HG03103 (cell line): ENCODE data around the gene SNRPA1.

Experiments
- ATAC-seq: cut with Tn5 transposase; IDR thresholded peaks from one replicate; pipeline ENCODE4 v1.9.1; 2021; ENCODE audit warnings: low read depth; ENCODE audit not compliant: unreplicated experiment

Gene SNRPA1

DNA sequence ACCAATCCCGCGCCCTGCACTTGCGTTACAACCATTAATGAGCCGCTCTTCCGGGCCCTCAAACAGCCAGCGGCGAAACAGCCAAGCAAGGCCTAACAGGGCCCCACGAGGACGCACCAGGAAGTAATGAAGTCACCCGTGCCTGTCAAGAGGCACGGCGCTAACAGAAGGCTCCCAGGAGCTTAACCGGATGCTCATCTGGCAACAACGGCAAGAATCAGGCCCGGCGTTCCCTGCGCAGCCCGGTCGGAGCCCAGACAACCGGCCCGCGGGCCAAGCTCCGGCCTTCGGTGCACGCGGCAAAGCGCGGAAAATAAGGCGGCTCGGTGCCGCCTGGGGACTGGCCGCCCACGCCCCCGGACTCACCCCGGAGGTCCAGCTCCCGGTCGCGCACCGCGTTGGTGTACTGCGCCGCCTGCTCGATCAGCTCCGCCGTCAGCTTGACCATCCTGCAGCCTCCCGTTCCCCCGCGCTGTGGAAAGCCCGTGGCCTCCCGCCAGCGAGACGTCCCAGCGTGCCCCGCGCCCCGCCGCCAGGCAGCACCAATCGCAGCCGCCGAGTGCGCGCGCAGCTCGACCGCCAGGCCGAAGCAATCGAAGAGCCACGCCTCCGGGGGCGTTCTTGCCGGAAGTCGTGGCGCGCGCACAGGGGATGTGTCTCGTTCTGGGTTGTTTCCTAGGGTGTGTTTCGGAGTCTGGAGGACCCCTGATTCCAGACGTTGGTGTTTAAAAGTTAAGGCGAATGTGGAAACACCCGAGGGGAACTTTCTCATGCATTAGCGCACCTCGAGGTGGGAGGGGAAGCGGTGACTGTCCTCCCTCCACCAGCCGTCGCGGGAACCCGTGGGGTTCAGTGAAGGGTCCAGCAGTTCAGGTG is at the start of gene SNRPA1:
TSS of gene SNRPA1 (minus strand) at position 518 of the 876 bp plus-strand sequence. CDS start at position 448, 70 bp downstream.
- peak; percentile 62 for ATAC-seq

DNA sequence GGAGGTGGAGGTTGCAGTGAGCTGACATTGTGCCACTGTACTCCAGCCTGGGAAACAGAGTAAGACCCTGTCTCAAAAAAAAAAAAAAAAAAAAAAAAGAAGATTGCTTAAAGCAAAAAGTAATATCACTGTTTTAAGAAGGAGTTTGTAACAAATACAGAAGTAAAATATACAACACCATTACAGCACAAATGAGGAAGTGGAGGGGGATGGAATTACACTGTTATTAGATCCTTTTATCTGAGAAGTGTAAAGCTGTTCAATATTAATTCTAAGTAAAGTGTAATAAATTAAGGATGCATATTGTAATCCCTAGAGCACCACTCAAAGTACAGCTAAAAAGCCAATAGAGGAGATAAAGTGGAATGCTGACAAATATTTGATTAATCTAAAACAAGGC is 47.0 kb upstream of the SNRPA1 start:
- ATAC-seq: no peak

DNA sequence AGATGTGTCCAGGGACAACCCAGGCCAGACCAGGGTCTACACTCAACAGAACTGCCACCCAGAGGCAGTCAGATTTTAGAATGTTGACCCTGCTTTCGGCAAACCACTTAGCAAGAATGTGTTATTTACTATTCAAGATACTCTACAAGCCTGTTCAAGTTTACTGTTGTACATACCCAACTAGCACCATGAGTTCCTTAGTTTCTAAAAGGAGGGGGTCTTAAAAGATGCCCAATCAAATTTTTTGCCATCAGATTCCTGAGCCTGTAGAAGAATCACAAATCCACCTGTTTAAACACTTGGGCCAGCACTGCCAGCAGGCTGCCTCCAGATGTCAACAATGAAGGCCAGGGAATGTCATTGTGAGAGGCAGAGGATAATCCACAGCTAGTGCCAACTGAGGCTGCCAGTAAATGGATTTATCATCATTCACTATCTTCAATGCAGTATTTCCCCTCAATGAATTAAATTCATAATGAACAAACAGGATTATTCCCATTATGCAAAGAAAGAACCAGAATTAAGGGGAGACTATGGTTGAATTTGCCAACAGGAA is 43.5 kb upstream of the SNRPA1 start:
- no peak for ATAC-seq

DNA sequence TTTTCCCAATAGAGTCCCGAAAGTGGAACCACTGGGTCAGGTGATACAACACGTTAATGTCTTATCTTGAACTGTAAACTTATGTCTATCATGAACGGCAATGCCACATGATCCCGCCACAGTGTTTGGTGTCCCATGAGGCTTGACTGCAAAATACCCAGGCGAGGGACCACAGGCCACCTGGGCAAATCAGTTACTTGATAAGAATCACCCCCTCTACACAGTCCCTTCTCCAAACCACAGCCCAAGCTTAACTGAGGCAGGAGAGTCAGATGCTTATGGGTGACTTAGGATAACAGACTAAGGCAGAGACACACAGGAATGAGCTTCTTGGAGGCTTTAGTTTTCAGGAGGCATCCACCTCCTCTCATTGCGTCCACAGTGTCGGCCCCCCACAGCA is 42.9 kb upstream of the SNRPA1 start:
- no peak for ATAC-seq

DNA sequence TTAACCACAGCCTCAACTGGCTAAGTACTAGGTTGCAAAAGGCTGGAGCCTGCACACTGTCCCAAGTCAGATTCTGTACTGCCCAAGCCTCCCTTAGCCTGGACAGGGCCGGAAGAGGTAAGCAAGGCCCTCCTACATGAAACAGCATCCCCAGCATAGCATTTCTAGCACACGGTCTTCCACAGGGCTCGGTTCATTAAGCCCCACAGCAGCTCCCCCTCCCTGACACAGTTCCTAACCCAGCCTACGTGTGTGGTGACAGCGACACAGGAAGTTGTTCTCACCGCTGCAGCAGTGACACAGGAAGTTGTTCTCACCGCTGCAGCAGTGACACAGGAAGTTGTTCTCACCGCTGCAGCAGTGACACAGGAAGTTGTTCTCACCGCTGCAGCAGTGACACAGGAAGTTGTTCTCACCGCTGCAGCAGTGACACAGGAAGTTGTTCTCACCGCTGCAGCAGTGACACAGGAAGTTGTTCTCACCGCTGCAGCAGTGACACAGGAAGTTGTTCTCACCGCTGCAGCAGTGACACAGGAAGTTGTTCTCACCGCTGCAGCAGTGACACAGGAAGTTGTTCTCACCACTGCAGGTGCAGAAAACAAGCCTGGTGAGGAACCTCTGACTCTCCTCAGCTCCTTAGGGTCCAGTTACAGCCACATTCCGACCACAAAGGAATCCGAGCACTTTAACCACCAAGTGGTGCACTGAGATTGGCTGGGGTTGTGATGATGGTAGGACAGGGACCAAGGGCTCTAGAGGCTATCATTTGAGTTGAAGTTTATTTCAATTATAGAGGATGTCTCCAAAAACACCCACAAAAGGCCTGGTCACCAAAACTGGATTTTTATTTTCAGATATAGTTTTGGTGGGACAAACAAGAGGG is 39.1 kb upstream of the SNRPA1 start:
- peak; percentile 79 for ATAC-seq

DNA sequence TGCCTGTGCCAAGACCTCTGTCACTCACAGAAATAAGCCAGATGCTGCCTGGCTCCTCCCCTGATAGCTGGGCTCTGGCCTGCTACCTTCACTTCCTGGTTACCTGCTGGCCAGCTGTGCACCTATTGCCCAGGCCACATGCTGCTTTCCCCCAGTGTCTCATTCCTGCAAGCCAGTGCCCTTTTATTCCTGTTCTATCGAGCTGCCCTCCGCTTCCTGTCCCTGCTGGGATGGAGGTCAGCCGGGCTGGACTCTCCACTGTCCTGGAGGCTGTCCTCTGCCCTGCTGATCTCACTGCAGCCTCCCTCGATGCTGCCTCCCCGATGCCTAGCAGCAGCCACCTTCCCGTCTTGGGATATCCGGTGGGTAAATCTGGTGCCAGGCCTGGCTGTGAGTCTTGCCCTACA is 37.0 kb upstream of the SNRPA1 start:
- ATAC-seq: no peak

DNA sequence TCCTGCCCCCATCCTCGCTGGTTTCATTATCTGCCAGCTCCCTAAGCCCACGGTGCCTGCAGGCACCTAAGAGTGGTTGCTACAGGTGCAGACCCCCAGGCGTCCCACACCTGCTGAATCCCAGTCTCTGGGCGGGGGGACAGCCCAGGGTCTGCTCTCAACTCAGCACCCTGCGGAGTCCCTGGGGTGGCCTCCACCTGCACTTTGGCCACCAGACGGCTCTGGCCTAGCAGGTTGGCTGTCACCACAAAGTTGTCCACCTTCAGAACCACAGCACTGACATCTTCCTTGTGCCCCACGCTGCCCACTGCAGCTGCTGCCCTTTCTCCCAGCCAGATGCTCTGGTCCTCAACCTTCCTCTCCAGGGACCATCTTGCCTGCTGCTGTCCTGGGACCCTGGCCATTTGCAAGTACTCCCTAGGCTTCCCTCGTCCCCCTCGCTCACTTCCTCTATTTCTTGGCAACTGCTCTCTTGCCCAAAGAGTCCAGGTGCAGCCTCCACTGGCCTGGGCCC is 34.9 kb upstream of the SNRPA1 start:
- no peak for ATAC-seq

DNA sequence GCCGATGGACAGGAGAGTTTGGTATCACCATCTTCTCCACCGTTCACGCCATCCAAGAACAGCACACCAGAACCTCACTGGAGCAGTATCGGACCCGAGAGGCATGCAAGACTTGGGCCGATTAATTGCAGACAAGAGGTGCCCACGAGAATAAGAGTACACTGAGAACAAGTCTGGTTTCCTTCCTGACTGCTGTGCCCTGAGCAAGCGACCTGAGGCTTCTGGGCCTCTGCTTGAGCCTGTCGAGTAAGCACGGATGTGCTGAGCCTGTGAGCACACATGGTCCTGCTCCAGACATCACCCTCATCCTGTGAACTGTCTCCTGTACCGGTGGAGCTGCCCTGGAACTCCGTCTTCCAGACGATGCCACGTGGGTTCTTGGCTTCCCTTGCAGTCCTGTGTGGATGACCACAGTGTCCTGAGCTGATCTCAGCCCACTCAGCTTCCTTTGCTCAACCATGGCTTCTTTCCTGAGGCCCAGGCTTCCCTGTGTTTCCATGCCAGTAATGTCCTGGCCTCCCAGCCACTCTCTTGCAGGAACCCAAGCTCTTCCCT is 34.3 kb upstream of the SNRPA1 start:
- ATAC-seq: no peak

DNA sequence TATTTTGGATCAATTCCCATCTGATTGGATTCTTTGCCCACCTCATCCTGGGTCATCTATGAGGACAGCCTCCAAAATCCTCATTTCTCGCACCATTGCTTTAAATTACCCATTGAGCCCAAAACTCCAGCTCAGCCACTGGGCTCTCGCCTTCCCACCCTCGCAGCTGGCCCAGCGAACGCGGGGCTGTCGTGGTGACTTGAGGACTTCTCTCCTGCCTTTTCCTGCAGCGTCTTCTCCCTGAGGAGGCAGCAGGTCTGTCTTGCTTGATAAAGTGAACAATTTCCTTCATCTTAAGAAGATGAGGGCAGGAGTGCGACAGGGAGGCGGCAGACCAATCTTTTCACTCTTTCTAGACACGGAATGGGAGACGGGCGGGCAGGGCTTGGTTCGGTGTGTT is 33.0 kb upstream of the SNRPA1 start:
- no peak for ATAC-seq

DNA sequence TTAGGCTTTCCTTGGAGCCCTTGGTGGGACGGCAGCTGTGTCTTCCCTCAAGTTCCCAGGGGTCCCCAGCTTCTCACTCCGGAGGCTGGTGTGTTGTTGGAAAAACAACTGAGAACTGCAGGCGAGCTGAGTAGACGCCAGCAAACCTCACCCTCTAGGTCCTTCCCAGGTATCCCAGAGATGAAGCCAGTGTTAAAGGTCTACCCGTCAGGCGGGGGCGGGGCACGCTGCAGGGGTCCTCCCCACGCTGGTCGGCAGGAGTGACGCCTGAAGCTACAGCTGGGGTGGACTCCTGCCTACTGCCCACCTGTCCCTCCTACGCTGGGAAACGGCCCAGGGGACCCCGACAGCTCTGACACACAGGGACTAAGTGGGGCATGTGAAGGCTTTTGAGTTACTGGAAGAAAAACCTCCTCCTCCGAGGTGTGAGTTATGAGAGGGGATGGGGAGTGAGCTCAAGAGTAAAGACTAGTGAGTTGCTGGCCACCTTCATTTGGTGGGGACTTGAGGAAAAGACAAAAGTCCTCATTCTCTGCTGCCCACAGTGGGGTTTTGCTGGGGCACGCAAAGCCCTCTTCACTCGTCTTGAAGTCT is 32.2 kb upstream of the SNRPA1 start:
- ATAC-seq: no peak

DNA sequence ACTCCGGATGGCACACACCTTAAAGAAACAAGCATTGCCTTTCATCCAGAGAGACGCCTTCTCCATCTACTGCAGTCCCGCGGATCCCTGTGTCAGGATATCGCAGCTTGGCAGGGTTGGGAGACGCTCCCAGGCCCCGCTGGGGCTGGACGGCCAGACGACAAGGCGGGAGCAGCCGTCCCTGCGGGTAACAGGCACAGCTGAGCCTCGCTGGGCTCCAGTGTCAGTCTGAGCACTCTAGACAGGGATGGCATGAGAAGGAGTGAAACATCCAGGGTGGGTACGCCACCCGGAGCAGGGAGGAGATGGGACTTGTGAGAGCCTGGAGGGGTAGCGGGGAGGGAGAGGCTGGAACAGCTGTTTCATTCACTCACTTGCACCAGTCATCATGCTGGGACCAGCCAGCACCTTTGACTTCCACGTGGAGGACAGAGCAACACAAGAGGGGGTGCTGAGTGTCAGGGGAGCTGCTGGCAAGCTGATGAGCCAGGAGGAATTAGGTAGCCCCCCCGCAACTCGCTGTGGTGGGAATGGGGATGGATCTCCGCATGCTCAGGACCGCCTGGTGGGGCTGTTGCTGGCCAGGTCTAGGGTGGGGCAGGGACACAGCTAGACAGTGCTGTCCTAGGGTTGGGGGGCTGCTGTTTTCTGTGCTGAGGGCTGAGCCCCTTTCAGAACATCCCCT is 31.6 kb upstream of the SNRPA1 start:
- no peak for ATAC-seq

DNA sequence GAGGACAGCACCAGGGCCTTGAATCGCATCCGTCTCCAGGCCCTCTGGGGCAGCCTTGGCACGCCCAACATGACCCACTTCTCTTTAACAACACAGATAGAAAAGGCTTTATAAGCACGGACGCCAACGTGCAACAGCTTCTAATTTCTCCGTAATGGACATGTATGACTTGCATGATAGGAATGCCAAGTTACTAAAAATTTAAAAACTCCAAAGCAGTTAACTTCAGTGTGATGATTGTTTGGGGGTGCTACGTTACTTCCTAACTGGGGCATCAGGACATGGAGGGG is 30.9 kb upstream of the SNRPA1 start:
- ATAC-seq: no peak

DNA sequence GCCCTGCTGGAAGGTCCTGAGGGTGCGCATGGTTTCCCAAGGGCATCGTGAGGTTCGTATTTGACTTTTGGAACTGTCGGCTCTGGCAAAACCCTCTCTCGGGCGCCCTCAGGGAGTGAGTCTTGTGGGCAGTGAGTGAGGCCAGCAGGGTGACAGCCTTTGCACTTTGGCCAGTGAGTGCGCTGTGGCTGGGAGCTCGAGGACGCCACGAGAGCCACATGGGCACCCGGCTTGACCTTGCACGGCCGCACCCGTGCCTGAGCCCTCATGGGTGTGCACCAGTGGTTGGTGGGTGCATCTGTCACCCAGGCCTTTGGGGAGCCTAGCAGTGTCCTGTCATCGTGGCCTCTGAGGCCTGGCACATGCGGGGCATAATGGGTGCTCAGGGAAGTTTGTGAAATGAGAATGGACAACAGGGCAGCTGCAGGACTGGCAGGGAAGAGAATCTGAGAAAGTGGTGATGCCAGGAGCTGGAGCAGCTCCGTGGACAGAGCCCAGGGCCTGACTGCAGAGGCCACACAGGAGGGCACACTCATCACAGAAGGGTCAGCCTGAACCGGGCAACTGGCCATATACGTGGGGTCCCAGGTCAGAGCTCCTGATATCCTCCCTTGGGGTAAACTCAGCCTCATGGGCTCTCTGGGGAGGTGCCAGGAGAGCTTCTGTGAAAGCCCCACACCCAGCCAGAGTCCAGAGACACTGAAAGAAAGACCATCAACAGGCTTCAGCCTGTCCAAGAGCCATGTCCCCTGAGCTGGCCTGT is 30.4 kb upstream of the SNRPA1 start:
- ATAC-seq: no peak

DNA sequence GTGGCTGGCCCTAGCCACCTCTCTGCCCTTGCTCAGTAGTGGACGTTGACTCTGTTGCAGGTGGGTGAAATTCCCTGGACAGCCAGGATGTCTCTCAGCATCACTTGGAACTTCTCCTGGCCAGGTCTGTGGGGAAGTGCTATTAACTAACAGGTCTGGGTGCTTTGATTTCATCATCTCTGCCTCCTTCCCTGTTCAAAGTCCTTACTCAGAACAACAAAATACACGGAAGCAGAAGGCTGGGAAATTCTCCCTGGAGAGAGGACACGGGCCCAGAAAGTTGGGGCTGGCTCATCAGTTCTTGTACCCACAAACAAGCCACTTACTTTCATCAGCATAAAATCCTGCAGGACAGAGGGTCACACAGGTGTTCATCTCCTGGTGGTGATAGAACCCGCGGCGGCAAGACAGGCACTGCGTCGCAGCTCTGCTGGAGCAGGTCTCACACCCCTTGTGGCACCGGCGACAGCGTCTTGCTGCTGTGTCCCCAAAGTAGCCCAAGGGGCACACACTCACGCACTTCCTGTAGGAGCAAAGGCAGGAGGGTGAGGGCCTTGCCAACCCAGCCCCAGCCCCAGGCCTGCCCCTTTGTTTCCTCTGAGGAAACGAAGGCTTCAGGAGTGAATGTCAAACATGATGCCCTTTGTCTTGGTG is 29.6 kb upstream of the SNRPA1 start:
- ATAC-seq: no peak

DNA sequence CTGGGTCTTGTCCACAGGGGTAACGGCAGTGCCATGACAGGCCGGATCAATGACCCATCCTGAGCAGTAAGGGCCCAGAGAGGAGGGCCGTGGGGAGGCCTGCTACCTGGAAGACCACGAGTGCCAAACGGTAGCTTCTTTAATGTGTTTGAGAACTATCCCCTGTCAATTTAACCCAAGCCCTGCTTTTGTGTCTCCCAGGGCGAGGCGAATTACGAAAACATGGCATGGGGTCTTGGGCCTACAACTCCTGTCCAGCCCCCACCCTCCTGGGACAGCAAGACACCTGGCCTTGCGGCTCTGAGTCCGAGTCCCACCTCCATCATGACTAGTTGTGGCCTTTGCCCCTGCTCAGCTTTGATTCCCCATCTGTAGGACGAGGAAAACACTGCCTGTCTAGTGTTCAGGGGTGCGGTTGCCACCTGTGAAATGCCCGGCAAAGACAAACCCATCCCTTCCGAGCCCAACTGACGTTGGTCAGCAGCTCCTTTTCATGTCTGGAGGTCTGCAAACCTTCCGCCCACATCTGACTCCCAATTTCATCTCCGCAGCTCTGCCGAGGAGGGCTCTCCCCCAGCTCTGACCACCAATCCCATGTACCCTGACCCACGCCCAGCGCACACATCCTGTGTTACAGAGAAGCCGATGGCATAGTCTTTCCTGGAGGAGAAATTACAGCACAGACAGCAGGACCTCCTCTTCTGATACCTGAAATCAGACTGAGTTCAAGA is 28.9 kb upstream of the SNRPA1 start:
- ATAC-seq: no peak

DNA sequence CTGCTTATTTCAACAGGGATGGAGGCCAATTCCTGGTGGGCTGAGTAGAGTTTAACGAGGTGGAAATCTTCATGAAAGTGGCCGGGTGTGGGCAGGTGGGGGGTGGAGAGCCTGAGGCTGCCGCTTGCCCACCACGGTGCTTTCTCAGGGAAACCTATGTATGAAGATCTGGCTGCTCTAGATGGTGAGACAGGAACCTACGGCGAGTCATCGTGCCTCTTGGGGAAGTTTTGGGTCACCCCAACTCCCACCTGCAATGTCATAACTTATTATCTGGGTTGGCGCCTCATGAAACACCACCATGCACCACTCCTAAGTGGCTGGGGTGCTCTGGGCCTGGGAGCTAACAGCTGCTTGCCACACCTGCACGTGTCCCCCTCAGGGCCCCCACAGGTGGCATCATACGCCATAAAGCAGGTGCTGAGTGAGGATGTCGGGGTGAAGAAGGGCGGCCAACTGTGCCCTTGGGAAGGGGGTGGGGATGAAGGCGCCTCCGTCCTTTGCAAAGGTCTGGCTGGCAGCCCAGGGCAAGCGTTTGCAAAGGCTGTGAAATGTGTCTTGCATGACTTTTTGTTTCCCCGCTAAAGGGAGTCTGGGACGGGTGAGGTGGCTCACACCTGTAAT is 27.9 kb upstream of the SNRPA1 start:
- no peak for ATAC-seq

DNA sequence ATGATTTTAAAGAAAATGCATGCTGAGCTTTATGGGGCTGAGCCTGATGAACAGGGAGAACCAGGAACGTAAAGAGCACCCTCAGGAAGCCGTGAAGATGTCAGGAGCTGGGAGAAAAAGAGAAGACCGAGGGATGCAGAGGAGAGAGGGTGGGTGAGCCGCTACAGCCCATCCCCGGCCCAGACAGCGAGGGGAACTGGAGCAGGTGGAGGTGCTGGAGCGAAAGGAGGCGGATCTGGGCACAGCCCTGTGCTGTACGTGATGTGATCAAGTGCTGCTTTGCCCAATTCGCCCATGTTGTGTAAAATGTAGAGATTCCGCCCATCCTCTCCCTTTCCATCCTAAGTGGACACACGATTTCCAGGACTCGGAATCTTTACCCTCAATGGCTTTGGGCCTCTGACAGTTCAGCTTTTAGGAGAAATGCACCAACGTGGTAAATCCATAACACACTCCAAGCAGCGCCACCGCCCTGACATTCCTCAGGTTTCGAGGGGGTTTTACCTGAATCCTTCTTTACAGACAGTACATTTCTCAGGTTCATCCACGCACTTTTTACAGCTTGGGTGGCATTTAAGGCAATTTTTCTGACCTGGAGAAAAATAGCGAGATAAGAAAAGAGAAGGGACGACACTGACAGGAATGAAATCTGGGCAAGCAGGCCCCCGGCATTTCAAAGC is 27.1 kb upstream of the SNRPA1 start:
- no peak for ATAC-seq
